Posterior vena cava (tissue), 2 donors: ENCODE measurements around the gene ERRFI1. TPM values are rescaled to one million over a fixed set of nuclear protein-coding genes. Genes with fewer than 3 reads are reported as not detected.
A peak's percentile ranks its signal among the peaks of the same experiment; 100 is the strongest.

ENCODE experiments used
- DNase-seq: peaks from one replicate; pipeline ENCODE4 v3.0.0-alpha.2; 2020; ENCODE audit warnings: low spot score
- intact Hi-C, 2 donors: fragments of 100-400 bp; cut with DNase I; formaldehyde crosslinking; loops; one replicate each; pipeline versions ENCODE4 v1.14.1 to v1.14.2; 2022 to 2023
- total RNA-seq, 2 donors: library from RNA; stranded (reverse); fragmentation: NEBNext Ultra II Directional; extraction: Animal tissue kit (Norgen Biotek cat#: 25700); gene quantifications; one replicate each; pipeline ENCODE4 v1.2.1, GENCODE V29; 2021
- donor health status: DM: yes; HTN: yes; CAD: no.
- donor health status: DM: yes; HTN: yes; CAD: no.

Gene ERRFI1
- total RNA-seq, 2 donors from 2014 or later, result 84.4 to 151 TPM

DNA sequence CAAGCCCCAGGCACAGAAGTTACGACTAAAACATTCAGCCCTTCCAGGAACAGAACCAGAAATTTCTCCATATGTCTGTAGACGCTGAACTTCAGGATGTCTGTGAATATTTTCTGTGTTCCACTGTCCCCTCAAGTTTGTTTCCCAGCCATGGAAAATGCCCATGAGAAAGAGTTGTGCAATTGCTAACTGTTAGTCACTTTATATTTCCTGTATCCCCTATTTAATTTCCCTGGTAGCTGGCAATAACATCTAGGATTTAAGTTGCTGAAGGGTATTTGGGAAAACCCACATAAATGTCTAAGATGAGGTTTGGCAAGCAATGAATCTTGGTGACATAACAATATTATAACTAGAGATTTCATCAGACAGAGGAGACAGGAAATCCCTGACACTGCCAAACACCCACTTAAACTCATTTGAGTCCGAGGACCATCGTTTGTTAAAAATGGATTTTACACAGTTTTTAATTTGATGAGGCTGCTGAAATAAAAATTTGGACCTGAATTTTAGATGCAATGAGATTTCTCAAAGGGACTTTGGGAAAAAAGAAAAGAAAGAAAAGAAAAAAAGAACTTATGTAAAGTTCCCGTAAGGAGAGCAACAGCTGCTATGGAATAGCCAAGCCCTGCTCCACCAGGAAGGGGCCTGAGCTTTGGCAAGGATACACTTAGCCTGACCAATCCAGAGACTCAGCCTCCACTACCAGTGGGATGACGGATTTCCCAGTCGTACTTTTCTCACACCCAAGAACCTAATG lies 21.8 kb upstream of the ERRFI1 start:
- DNase-seq, result no peak
- intact Hi-C loops, result no loop called here

GRCh38 chr1:8047112-8047511 lies 21.0 kb upstream of the ERRFI1 start:
- intact Hi-C loops, result no loop called here
- DNase-seq, result no peak

GRCh38 chr1:8046391-8046790 lies 20.3 kb upstream of the ERRFI1 start:
- no peak for DNase-seq
- intact Hi-C loops, result no loop called here

DNA sequence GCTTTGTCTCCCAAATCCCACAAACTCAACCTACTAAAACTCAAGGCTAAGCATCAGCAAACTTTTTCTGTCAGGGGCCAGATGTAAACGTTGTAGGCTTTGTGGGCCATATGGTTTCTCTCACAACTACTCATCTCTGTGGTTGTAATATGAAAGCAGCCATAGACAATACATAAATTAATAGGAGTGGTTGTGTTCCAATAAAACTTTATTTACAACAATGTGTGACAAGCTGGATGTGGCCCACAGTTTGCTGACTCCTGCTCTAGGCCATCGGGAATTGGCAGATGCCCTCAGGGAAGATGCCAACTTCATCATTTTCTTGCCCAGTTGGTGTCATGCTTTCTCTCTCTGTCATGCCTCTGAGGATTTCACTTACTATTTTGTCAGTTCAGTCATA lies 17.5 kb upstream of the ERRFI1 start:
- no peak for DNase-seq
- intact Hi-C loops, result no loop called here

DNA sequence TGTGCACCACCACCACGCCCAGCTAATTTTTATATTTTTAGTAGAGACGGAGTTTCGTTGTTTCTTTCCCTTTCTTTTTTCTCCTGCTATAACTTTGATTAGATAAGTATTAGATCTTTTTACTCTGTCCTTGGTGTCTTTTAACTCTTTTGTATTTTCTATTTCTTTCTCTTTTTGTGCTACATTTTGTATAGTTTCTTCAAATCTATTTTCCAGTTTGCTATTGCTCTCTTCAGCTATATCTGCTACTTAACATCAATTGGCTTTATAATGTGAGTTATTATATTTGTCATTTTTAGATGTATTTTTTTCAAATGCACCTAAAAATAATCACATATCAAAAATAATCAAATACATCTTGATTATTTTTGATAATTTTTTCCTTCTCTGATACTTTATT lies 16.0 kb upstream of the ERRFI1 start:
- intact Hi-C loops, result no loop called here
- no peak for DNase-seq

DNA sequence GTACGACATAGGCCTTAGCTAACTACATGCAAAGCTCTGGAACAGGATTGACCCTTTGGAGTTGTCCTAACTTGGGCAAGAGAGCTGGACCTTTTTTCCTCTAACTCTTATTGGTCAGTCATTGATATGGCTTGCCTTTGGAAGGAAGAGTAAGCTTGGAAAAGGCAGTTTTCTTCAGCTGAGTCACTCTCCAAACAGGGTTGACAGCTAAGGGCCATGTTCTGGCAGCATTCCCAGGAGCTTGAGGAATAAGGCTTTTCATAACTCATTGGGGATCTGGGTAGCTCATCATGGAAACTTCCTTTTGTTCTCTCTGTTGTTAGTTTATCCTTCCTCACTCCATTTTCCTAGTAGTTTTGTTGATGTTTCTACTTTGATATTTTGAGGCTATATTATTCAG lies 14.5 kb upstream of the ERRFI1 start:
- peak; percentile 90 for DNase-seq
- intact Hi-C loops, result no loop called here

GRCh38 chr1:8039071-8039470 lies 13.0 kb upstream of the ERRFI1 start:
- DNase-seq, result no peak
- intact Hi-C loops, result loop anchor here in 1 of 2 donors (10.0 kb wide), 1 partner anchor 176 kb away; no protein-coding TSS in a partner anchor

DNA sequence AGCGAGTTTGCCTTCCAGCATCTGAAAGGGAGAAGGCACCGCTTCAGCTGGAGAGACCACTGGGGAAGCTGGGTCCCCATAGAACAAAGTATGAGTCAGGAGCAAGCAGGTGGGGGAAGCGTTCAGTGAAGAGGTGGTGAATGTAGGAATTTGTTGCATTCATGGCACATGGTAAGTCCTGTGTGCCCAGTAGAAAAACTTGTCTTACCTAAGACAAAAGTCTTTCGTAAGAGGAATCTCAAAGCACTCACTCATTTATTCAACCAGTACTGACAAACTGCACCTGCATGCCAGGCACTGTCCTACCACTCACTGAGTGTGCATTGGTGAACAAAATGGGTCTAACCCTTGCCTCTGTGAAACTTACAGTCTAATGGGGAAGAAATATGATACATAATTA lies 9.2 kb upstream of the ERRFI1 start:
- intact Hi-C loops, result loop anchor here in 1 of 2 donors (10.0 kb wide), 1 partner anchor 180 kb away; no protein-coding TSS in a partner anchor
- no peak for DNase-seq

DNA sequence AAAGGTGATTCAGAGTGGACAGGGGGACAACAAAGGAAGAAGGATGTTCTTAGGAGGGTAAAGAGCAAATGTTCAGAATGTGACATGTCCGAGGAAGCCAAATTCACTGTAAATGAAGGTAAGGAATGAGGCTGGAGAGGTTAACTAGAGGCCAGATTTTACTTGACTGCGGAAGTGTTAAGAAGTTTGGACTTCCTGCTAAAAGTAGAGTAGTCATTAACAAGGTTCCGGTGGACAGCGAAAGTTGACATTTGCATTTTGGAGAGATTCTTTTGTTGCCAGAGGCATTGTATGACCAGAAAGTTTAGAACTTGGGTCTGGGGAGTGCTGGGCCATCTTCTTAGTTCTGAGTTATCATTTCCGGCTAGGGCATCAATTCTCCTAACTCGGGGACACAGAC lies 7.2 kb upstream of the ERRFI1 start:
- intact Hi-C loops, result loop anchor here in 1 of 2 donors (5.0 to 10.0 kb wide), 2 partner anchors 89 to 181 kb away; no protein-coding TSS in a partner anchor
- no peak for DNase-seq

GRCh38 chr1:8032366-8032910 lies 6.3 kb upstream of the ERRFI1 start:
- intact Hi-C loops, result loop anchor here in 1 of 2 donors (5.0 to 10.0 kb wide), 2 partner anchors 90 to 182 kb away; no protein-coding TSS in a partner anchor

GRCh38 chr1:8031176-8031785 lies 5.2 kb upstream of the ERRFI1 start:
- DNase-seq, result no peak
- intact Hi-C loops, result loop anchor here in 1 of 2 donors (5.0 to 10.0 kb wide), 2 partner anchors 91 to 184 kb away; no protein-coding TSS in a partner anchor

More at GRCh38 chr1:8032366-8032910, 6.3 kb upstream of the ERRFI1 start:
- no peak for DNase-seq

DNA sequence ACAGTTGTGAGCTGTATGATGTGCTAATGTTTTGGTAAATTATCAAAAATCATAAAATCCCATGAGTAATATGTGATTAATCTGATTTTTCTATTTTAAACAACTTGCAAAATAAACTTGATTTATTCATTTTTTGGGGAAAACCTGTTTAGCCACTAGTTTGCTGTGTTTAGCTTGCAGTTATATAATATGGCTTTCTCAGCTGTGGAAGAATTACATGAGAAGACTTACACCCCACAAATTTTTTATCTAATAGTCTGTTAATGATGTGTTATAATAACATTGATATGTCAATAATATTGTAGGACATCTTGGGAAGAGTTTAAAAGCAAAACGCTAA lies 2.4 kb upstream of the ERRFI1 start:
- no peak for DNase-seq
- intact Hi-C loops, result loop anchor here in 1 of 2 donors (5.0 kb wide), 2 partner anchors 109 to 289 kb away; partner anchors contain the start of gene SLC45A1

GRCh38 chr1:8027748-8028570 lies 1.9 kb upstream of the ERRFI1 start:
- no peak for DNase-seq
- intact Hi-C loops, result loop anchor here in 1 of 2 donors (5.0 kb wide), 2 partner anchors 109 to 289 kb away; partner anchors contain the start of gene SLC45A1

- DNase-seq, result peak; percentile 86
Observed at GRCh38 chr1:8026976-8027747, 1.1 kb upstream of the ERRFI1 start.

GRCh38 chr1:8025671-8026144 lies 401 bp downstream of the ERRFI1 start:
- no peak for DNase-seq
- intact Hi-C loops, result loop anchor here in 1 of 2 donors (5.0 kb wide), 2 partner anchors 112 to 292 kb away; partner anchors contain the start of gene SLC45A1

More at GRCh38 chr1:8026976-8027747, 1.1 kb upstream of the ERRFI1 start:
- intact Hi-C loops, result loop anchor here in 1 of 2 donors (5.0 kb wide), 2 partner anchors 110 to 290 kb away; partner anchors contain the start of gene SLC45A1

- intact Hi-C loops, result loop anchor here in 1 of 2 donors (5.0 kb wide), 2 partner anchors 112 to 292 kb away; partner anchors contain the start of gene SLC45A1
- no peak for DNase-seq
Observed at GRCh38 chr1:8025061-8025670, 943 bp downstream of the ERRFI1 start.

DNA sequence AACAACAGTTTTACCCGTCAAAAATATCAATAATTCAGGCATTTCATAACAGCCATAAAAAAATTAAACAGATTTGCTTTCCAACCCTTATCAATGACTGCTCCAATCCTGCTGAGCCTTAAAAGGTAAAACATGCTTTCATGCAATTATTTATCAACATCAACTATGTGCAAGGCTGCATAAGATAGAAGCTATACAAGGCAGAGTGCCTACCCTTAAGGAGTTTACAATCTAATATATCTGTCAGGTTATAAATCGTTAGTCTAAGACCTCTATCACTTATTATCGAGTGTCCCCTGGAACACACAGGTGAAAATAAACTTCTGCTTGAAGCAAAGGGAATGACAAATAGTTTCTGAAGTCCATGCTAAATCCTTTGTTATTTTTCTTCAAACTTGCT lies 1.8 kb downstream of the ERRFI1 start:
- DNase-seq, result no peak
- intact Hi-C loops, result no loop called here

GRCh38 chr1:8023995-8024313 lies 2.2 kb downstream of the ERRFI1 start:
- intact Hi-C loops, result no loop called here
- DNase-seq, result no peak
